ENCODE data around the gene DKK3.

DKK3 gene

DNA sequence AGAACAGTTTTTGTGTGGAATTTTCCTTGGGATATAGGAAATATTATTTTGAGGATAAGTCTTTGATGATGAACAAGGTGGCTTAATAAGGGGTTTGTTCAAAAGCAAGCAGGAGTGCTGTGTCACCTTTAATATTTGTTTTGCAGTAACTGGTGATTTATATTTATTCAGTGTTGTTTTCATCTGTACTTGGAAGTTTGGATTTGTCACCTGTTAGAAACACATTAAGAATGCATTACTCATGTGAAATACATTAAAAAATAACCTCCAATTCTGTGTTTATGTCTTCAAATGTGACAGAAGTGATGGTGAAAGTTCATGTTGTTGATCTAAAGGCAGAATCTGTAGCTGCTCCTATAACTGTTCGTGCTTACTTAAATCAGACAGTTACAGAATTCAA, 70.5 kb downstream of the DKK3 start:
- no peak for DNase-seq (ENCODE audit: low read depth)

DNA sequence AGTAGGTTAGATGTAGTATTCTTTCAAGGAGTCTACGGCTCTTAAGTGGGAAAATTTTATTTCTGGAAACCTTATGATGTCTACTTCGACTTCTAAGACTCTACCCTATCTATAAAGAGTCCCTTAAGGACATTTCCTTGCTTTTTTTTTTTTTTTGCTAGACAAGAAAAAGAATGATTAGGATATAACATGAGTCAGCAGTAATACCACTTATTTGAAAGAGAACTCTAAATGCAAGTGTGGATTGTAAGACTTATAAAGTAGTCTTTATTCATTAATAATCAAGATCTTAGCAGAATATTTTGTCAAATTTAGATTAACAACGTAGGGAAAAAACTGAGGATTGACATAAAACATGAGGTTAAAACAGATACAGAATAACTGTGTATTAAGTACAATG, 71.0 kb downstream of the DKK3 start:
- DNase-seq (ENCODE audit: low read depth), result no peak

DNA sequence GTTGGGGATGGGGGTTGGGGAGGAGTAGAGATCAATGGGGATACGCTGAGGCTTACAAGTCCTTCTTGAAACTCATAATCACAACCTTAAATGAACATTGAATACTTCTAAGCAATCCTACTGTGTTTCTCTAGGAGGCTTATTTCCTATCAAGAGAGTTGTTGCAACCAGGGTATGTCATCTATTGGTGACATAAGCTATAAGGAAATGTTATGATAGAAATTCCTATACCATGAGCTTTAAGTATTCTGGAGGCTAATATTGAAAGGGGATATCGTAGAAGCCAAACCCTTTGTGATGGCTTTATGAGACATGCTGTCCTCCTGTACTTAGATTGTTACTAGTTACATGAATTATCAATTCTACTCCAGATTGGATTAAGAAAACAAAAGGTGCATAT, 72.9 kb downstream of the DKK3 start:
- no peak for DNase-seq (ENCODE audit: low read depth)

- peak; percentile 37 for DNase-seq (ENCODE audit: low read depth)
Observed at GRCh38 chr11:11931461-11932055, 76.9 kb downstream of the DKK3 start.

DNA sequence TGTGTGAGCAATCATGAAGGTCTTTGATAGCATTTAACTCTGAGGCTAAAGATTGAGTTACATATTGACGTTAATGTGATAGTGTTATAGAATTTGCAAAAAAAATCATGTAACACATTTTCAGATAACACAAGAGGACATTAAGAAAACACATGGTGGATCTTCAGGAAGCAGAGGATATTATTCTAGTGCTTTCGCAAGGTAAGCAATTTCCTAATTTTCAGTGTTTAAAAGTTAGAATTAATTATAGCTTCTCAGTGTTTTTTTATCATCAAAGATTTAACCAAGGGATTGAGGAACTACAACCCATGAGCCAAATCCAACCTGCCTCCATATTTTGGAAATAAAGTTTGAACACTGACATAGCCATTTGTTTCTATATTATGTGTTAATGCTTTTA, 78.5 kb downstream of the DKK3 start:
- no peak for DNase-seq (ENCODE audit: low read depth)

- no peak for DNase-seq (ENCODE audit: low read depth)
Observed at GRCh38 chr11:11923828-11924227, 84.6 kb downstream of the DKK3 start.

GRCh38 chr11:11916981-11917399, 91.4 kb downstream of the DKK3 start:
- DNase-seq (ENCODE audit: low read depth), result peak; percentile 86

DNA sequence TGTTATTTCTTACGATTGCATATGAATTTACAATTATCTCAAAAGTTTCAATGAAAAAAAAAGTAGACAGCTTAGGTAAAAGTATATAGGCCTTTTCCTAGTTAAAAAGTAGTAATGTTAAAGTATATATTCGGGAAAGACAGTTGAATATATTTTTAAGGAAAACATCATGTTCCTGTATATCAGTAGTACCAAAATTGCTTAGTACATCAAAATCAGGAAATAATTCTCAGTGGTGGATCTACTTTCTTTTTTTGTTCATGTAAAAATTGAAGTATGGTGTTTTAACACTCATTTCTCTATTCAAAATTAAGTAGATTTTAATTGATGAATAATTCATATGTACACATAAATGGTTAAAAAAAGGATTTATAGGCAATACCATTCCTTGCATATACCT, 92.8 kb downstream of the DKK3 start:
- no peak for DNase-seq (ENCODE audit: low read depth)

DNA sequence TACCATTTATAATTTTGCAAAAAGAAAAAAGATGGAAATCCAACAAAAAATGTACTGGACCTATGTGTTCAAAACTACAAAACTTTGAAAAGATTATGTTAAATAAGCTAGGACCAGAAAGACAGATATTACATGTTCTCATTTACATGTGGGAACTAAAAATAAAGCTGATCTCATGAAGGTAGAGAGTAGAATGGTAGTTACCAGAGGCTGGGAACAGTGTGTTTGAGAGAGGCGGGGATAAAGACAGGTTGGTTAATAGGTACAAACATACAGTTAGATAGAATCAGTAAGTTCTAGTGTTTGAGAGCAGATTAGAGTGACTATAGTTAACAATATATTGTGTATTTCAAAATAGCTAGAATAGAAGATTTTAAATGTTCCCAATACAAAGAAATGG, 95.0 kb downstream of the DKK3 start:
- no peak for DNase-seq (ENCODE audit: low read depth)
